ENCODE measurements around the gene LINGO3.

DNA sequence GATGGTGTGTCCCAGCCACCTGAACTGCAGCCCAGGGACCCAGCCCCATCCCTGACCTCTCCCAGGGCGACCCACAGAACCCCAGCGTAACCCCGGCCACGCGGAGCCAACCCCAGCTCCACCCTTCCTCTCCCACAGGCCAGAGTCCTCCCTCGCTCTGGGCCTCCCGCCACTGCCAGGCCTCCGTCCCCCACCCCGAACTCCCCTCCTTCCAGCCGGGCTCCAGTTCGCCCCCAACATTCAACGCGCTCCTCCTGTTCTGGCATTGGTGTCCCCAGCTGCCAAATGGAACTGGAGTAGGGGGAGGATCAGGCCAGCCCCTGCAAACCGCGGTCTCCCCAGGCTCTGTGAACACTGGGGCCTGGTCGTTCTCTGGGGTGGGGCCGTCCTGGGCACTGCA is 7.4 kb downstream of the LINGO3 start:
- TF ChIP-seq CTCF (conservative IDR thresholded peaks at IDR 0.05) (no peak), ZFX (IDR thresholded peaks at IDR 0.05) (no peak)

Data from C4-2B (cell line).